ENCODE data around the gene PRELID2.
"Not testable (repeated sequence)": the region's sequence is repeated elsewhere in the genome, so short reads cannot be mapped to it uniquely, and the experiment has no call there.

PRELID2 gene

GRCh38 chr5:145840458-145841132 is 5.5 kb upstream of the PRELID2 start:
- no peak for DNase-seq (ENCODE audit: low spot score)

GRCh38 chr5:145838276-145838675 is 3.1 kb upstream of the PRELID2 start:
- DNase-seq (ENCODE audit: low spot score), result no peak

- DNase-seq (ENCODE audit: low spot score), result not testable (repeated sequence)
These were observed 1.1 kb upstream of the PRELID2 start for GRCh38 chr5:145836241-145836640.

- DNase-seq (ENCODE audit: low spot score), result no peak
These were observed 702 bp upstream of the PRELID2 start for GRCh38 chr5:145835848-145836239.

GRCh38 chr5:145834554-145834916 is 607 bp downstream of the PRELID2 start:
- DNase-seq (ENCODE audit: low spot score), result no peak

- no peak for DNase-seq (ENCODE audit: low spot score)
These were observed 1.4 kb downstream of the PRELID2 start for GRCh38 chr5:145833631-145834200.

GRCh38 chr5:145830594-145830993 is 4.5 kb downstream of the PRELID2 start:
- DNase-seq (ENCODE audit: low spot score), result no peak

- no peak for DNase-seq (ENCODE audit: low spot score)
These were observed 5.3 kb downstream of the PRELID2 start for GRCh38 chr5:145829708-145830361.

- DNase-seq (ENCODE audit: low spot score), result no peak
These were observed 8.1 kb downstream of the PRELID2 start for GRCh38 chr5:145826895-145827674.

GRCh38 chr5:145825751-145826180 is 9.4 kb downstream of the PRELID2 start:
- peak; percentile 41 for DNase-seq (ENCODE audit: low spot score)

GRCh38 chr5:145824040-145824439 is 11.1 kb downstream of the PRELID2 start:
- no peak for DNase-seq (ENCODE audit: low spot score)

- no peak for DNase-seq (ENCODE audit: low spot score)
These were observed 16.5 kb downstream of the PRELID2 start for GRCh38 chr5:145818604-145819003.

GRCh38 chr5:145812877-145813276 is 22.3 kb downstream of the PRELID2 start:
- DNase-seq (ENCODE audit: low spot score), result no peak

- peak; percentile 78 for DNase-seq (ENCODE audit: low spot score)
These were observed 23.1 kb downstream of the PRELID2 start for GRCh38 chr5:145811834-145812625.

- DNase-seq (ENCODE audit: low spot score), result no peak
These were observed 28.2 kb downstream of the PRELID2 start for GRCh38 chr5:145806923-145807322.

GRCh38 chr5:145805819-145806218 is 29.3 kb downstream of the PRELID2 start:
- no peak for DNase-seq (ENCODE audit: low spot score)

GRCh38 chr5:145804701-145805100 is 30.4 kb downstream of the PRELID2 start:
- DNase-seq (ENCODE audit: low spot score), result no peak

- no peak for DNase-seq (ENCODE audit: low spot score)
These were observed 31.8 kb downstream of the PRELID2 start for GRCh38 chr5:145803112-145804004.

GRCh38 chr5:145801195-145801594 is 33.9 kb downstream of the PRELID2 start:
- DNase-seq (ENCODE audit: low spot score), result no peak

GRCh38 chr5:145800181-145800580 is 35.0 kb downstream of the PRELID2 start:
- no peak for DNase-seq (ENCODE audit: low spot score)

- DNase-seq (ENCODE audit: low spot score), result not testable (repeated sequence)
These were observed 36.6 kb downstream of the PRELID2 start for GRCh38 chr5:145798503-145798902.
